Retina (tissue), 1 donor: Measurements from ENCODE around the gene OXCT1.

Experiments used
- DNase-seq: peaks from one replicate; pipeline ENCODE4 v3.0.0-alpha.2; 2016

The OXCT1 gene

DNA sequence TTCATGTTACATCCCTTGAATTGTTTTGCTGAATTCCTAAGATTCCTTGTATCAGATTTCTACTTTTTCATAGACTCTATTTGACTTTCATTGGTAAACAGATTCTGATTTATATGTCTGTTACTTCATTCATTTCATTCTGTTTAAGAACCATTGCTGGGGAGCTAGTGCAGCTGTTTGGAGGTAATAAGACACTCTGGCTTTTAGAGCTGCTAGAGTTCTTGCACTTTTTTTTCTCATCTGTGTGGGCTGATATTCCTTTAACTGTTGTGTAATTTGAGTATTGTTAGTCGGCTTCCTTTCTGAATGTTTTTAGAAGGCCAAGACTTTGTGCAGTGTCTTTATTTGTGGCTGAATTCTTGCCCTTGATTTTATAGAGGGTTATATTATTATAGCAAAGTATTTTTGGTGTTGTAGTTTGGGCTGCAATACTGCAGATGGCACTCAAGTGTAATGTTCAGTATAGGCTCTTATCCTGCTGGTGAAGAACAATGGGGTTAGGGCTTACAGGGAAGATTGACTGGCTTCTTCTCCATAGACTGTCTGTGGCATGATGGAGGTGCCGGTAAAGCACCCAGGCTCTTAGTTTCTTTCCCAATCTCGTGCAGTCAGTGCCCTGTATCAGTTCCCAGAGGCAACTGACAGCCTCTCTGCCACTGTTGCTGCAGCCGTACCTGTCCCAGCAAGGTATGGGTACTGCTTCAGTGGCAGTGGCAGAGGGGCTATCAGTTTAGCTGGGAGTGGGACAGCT is 162.2 kb downstream of the OXCT1 start:
- DNase-seq = no peak

DNA sequence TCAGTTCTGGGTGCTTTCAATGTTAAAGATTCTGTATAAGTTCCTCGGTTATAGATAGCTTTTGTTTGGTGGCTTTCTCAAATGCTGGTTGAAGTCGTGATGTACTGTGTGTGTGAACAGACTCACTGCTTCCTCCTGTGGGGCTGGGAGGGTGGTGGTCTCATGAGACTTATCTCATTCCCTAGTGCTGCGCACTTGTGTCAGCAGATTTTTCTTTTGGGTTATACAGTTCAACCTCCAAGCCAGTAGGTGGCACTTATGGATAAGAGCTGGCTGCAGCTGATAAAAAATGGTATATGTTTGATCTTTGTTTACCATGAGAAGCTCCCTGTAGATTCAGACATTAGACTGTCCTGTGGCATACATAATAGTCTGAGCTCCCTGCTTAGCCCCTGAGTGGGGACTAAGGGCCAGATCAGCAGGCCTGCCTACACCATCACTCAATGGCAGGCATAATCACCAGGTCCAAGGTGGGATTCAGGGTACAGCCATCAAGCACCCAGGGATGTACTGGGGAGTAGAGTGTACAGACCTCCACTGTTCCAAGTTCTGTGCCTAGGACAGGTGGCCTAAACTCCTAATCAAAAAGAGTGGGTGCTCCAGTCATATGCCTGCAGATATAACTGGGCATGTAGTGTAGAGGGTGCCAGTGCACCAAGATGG is 174.2 kb downstream of the OXCT1 start:
- no peak for DNase-seq

DNA sequence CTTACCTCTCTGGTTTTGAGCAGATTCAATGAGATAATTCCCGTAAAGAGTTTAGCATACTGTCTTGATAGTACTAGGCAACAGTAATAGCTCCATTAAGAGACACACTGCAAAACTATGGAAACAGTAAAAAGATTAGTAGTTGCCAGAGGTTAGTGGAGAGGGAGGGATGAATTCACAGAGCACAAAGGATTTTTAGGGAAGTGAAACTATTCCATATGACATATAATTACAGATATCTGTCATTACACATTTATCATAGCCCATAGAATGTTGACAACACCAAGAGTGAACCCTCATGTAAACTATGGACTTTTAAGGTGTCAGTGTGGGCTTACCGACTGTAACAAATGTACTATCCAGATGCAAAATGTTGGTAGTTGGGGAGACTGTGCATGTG is 183.5 kb downstream of the OXCT1 start:
- DNase-seq = no peak

DNA sequence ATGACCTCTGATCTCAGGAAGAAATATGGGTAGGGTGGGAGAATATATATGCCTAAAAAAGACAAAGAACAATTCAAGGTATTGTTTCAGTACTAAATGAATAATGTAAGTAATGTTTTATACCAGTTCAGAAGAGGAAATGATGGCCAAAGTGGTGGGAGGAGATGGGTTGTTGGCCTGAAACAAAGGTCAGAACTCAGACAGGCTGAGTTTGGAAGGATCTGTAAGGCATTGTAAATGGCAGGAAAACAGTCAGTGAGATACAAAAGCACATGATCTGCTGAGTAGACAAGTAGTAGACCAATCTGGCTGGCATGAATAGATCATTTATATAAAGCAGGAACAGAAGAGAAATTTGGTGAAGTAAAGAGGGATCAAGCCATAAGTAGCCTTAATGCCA is 184.0 kb downstream of the OXCT1 start:
- DNase-seq = no peak

DNA sequence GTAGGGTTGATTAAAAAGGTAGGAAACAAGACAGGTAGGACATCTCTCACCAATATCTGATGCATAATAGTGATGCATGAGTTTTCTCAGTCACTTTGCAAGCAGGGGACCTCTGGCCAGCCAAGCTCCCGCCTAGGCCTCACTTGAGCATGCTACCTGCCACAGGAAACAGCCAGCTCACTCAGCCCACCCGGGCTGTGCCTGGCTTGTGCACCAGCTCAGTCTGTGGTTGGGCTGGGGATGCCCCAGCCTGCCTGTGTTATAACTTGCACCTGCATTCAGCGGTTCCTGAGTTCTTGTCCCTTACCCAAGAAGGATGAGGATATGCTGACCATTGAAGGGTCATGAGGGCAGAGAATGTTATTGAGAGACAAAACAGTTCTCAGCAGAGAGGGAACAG is 187.0 kb downstream of the OXCT1 start:
- no peak for DNase-seq

DNA sequence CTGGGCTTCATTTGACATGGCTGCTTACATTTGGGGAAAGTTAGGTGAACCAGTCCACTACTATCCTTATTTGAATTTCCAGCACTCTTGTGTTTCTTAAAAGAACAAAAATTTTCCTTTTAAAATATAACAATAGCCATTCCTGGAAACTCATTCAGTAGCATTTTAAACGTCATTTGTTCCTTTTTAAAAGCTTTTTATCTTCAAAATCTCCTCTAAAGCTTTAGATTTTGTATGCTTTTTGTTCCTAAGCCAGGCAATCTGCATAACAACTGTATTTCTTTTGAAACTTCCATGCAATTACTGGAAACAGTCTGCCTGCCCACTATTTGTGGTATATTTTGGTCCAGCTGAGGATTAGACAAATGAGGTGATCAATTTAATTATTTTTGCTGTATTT is 187.6 kb downstream of the OXCT1 start:
- no peak for DNase-seq

DNA sequence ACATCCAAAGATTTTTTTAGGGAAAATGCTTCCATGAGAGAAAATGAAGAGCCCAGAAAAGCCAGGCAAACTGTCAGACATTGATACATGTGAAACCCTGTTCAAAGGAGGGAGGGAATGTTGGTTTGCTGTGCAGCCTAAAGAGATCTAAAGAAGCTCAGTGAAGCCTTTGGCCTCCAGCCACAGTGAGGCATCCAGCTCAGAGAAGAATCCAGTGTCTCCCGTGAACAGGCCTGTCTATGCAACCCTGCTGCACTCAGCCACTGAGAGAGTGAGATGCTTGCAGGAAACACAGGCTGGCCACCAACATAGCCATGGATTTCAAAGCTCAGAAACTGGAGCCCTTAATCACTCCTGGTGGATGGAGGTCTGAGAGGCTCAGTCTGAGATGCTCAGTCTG is 188.4 kb downstream of the OXCT1 start:
- DNase-seq = no peak
